CD4-positive, alpha-beta T cell treated with Interleukin-17A for 4 hours (primary cell): ENCODE data around the gene MRPL9.

ENCODE experiments used
- DNase-seq: peaks from one replicate; pipeline ENCODE4 v3.0.0-alpha.2; 2020; ENCODE audit warnings: mixed read lengths

The MRPL9 gene

DNA sequence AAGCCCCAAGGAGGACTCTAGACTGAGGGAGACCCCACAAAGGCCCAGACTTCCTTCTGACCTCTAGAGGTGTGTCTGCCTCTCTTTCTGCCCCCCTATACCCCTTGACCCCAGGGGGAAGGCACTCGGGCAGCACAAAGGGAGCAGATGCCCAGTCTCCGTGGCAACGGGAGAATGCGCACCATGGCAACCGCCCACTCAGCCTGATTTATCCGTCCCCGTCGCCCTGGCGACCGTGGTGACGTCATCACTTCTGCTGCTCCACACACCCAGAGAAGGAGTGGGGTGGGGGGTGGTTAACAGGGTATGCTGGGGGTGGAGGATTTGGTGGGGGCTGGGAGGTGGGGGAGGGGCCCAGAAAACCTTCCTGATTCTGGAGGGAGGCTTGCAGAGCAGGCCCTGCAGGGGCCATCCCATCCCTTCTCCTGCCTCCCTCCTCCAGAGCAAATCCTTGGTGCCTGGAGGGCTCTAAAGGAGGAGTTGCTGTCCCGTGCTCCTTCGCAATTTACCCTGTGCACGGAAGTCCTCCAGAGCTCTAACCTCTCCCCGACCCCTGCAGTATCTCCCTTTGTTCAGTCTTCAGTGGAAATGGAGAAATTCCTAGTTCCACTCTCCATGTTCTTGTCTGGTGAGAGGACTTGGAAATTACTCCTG is 53.0 kb downstream of the MRPL9 start:
- no peak for DNase-seq
